ENCODE data around the gene ARHGAP23. TPM values are rescaled to one million over a fixed set of nuclear protein-coding genes. Genes with fewer than 3 reads are reported as not detected.

ARHGAP23 gene
- total and polyA plus RNA-seq, 10 of the 15 experiments (the other 5 are each of a cell fraction or from before 2014, with no cell fraction given), result 0.23 to 5.8 (median 2.1) TPM

GRCh38 chr17:38545531-38546225 lies 117.4 kb downstream of the ARHGAP23 start:
- 33% methylated on average over 12 of the region's 12 CpGs for WGBS (ENCODE audit: insufficient coverage, insufficient replicate concordance, low lambda C conversion rate, missing lambda C conversion rate)
- H2AFZ ChIP-seq (ENCODE audit: control insufficient read depth, low read depth, low read length), result no peak overlapping the region
- DNase-seq (ENCODE audit: low read depth, low spot score), result no peak
- in situ Hi-C loops (cut with MboI), result no loop called here
- ChIA-PET RAD21 (ENCODE audit: unreplicated experiment) (interaction anchor here (1.0 to 1.3 kb wide), 2 partner anchors 12 to 122 kb away, joined by 3 to 4 read pairs; no protein-coding TSS in a partner anchor), SMC1A (ENCODE audit: uncharacterized antibody, unreplicated experiment) (no interaction called here), POLR2A (no interaction called here), CTCF (interaction anchor here (0.5 to 5.4 kb wide), 4 partner anchors 9 to 144 kb away, joined by 3 to 33 read pairs (median 3); no protein-coding TSS in a partner anchor)
- FAIRE-seq, result no peak
- no peaks in the 10 kb centered on the region for H3K9me3 ChIP-seq (replicated peaks; ENCODE audit: control insufficient read depth, insufficient read depth, low read length)
- no peak overlapping the region for H3K9ac ChIP-seq (ENCODE audit: control insufficient read depth, insufficient read depth, low read length)
- no peaks in the 10 kb centered on the region for H4K20me1 ChIP-seq (ENCODE audit: control insufficient read depth, insufficient read depth)
- no peak for TF ChIP-seq ETV6 (conservative IDR thresholded peaks at IDR 0.05 in 1 of 2, IDR thresholded peaks at IDR 0.05 in 1 of 2; ENCODE audit: borderline replicate concordance in 1 of 2, low read depth in 1 of 2)
- no peak for TF ChIP-seq ELK1 (IDR thresholded peaks at IDR 0.05; ENCODE audit: low read depth, low read length)
- no peak for TF ChIP-seq POLR2A (IDR thresholded peaks at IDR 0.05; ENCODE audit: low read depth, low read length)
- no peak overlapping the region for H3K27ac ChIP-seq (ENCODE audit: control insufficient read depth, insufficient read depth)
- H3K36me3 ChIP-seq (ENCODE audit: control insufficient read depth in 2 of 2, insufficient read depth in 2 of 2, low read length in 1 of 2), result no peaks in the 10 kb centered on the region
- H3K4me2 ChIP-seq (ENCODE audit: control insufficient read depth, insufficient read depth), result no peak overlapping the region
- no TSS peak for BruUV-seq (replicated peaks)
- intact Hi-C loops (cut with micrococcal nuclease; ENCODE audit: unreplicated experiment), result no loop called here
- no peaks in the 10 kb centered on the region; the same call in 1 of the 2 replicates for H3K4me1 ChIP-seq (ENCODE audit: control insufficient read depth, insufficient read depth, low read length)
- H3K79me2 ChIP-seq (ENCODE audit: control insufficient read depth, insufficient read depth, low read length), result no peaks in the 10 kb centered on the region
- ATAC-seq, result no peak
- H3K27me3 ChIP-seq (replicated peaks in 1 of 2; ENCODE audit: control insufficient read depth in 2 of 2, insufficient read depth in 2 of 2, low read length in 1 of 2), result peaks cover 0 to 2% of the 10 kb centered on the region in 2 experiments; a peak in 1 of 4 replicates
- no peak overlapping the region for H3K4me3 ChIP-seq

- SMC1A ChIA-PET (ENCODE audit: uncharacterized antibody, unreplicated experiment), result no interaction called here
- in situ Hi-C loops (cut with MboI), result no loop called here
- TF ChIP-seq CEBPB (IDR thresholded peaks at IDR 0.05; ENCODE audit: borderline replicate concordance in 1 of 2, low read depth in 2 of 2, low read length in 2 of 2), result no peak
- no peak for TF ChIP-seq ZBED1 (IDR thresholded peaks at IDR 0.05; ENCODE audit: borderline replicate concordance)
- no peak for TF ChIP-seq HCFC1 (IDR thresholded peaks at IDR 0.05; ENCODE audit: low read length)
- TF ChIP-seq ZNF24 (IDR thresholded peaks at IDR 0.05), result no peak
- no peak for TF ChIP-seq POU2F2 (IDR thresholded peaks at IDR 0.05; ENCODE audit: borderline replicate concordance, low read depth, low read length)
- no peak for TF ChIP-seq TARDBP (IDR thresholded peaks at IDR 0.05; ENCODE audit: borderline replicate concordance)
- no peak for TF ChIP-seq ELK1 (IDR thresholded peaks at IDR 0.05; ENCODE audit: low read depth, low read length)
- TF ChIP-seq E4F1 (IDR thresholded peaks at IDR 0.05; ENCODE audit: borderline replicate concordance, partially characterized antibody), result no peak
Measured at GRCh38 chr17:38546396-38546795, 118.1 kb downstream of the ARHGAP23 start.

More at GRCh38 chr17:38546396-38546795, 118.1 kb downstream of the ARHGAP23 start:
- H3K9me3 ChIP-seq (replicated peaks; ENCODE audit: control insufficient read depth, insufficient read depth, low read length), result no peaks in the 10 kb centered on the region
- no peaks in the 10 kb centered on the region for H3K36me3 ChIP-seq (ENCODE audit: control insufficient read depth in 2 of 2, insufficient read depth in 2 of 2, low read length in 1 of 2)
- no peaks in the 10 kb centered on the region for H4K20me1 ChIP-seq (ENCODE audit: control insufficient read depth, insufficient read depth)
- FAIRE-seq (no peak), ATAC-seq (no peak), DNase-seq (ENCODE audit: low read depth, low spot score) (no peak)
- H3K4me3 ChIP-seq, result no peak overlapping the region
- WGBS (ENCODE audit: insufficient coverage, insufficient replicate concordance, low lambda C conversion rate, missing lambda C conversion rate), result 65% methylated on average over 11 of the region's 11 CpGs
- no peak overlapping the region for H3K4me2 ChIP-seq (ENCODE audit: control insufficient read depth, insufficient read depth)
- no TSS peak for BruUV-seq (replicated peaks)
- H3K9ac ChIP-seq (ENCODE audit: control insufficient read depth, insufficient read depth, low read length), result no peak overlapping the region
- peaks cover 0 to 2% of the 10 kb centered on the region in 2 experiments; a peak in 1 of 4 replicates for H3K27me3 ChIP-seq (replicated peaks in 1 of 2; ENCODE audit: control insufficient read depth in 2 of 2, insufficient read depth in 2 of 2, low read length in 1 of 2)
- ChIA-PET RAD21 (ENCODE audit: unreplicated experiment) (interaction anchor here (1.3 kb wide), 1 partner anchor 12 kb away, joined by 4 read pairs; no protein-coding TSS in a partner anchor), CTCF (interaction anchor here (1.0 to 5.4 kb wide), 3 partner anchors 8 to 12 kb away, joined by 3 to 33 read pairs (median 3); no protein-coding TSS in a partner anchor), POLR2A (no interaction called here)
- H2AFZ ChIP-seq (ENCODE audit: control insufficient read depth, low read depth, low read length), result no peak overlapping the region
- intact Hi-C loops (cut with micrococcal nuclease; ENCODE audit: unreplicated experiment), result no loop called here
- H3K79me2 ChIP-seq (ENCODE audit: control insufficient read depth, insufficient read depth, low read length), result no peaks in the 10 kb centered on the region
- no peak overlapping the region for H3K27ac ChIP-seq (ENCODE audit: control insufficient read depth, insufficient read depth)
- H3K4me1 ChIP-seq (ENCODE audit: control insufficient read depth, insufficient read depth, low read length), result no peaks in the 10 kb centered on the region
